Measurements from ENCODE around the gene UNC13A. TPM values are rescaled to one million over a fixed set of nuclear protein-coding genes. Genes with fewer than 3 reads are reported as not detected.

UNC13A gene
- total RNA-seq, 4 donors from 2014 or later: 0.16 TPM; not detected in 3

- DNase-seq (ENCODE audit: low spot score in 2 of 2): no peak
- TF ChIP-seq CTCF (IDR thresholded peaks at IDR 0.05): no peak
- no peak for TF ChIP-seq POLR2AphosphoS5 (IDR thresholded peaks at IDR 0.05)
- no peak for TF ChIP-seq EP300 (IDR thresholded peaks at IDR 0.05)
- no peak for TF ChIP-seq POLR2A (IDR thresholded peaks at IDR 0.05)
- no peak overlapping the region for H3K4me3 ChIP-seq
- WGBS: 27% methylated on average over 3 of the region's 3 CpGs
- H3K27ac ChIP-seq: peak overlapping the region; percentile 59
- H3K4me1 ChIP-seq: peaks cover 9% of the 10 kb centered on the region
- H3K9me3 ChIP-seq: no peaks in the 10 kb centered on the region
- H3K27me3 ChIP-seq: peaks cover 5% of the 10 kb centered on the region
- no peaks in the 10 kb centered on the region for H3K36me3 ChIP-seq
Observed at GRCh38 chr19:17658666-17659065, 29.5 kb downstream of the UNC13A start.

GRCh38 chr19:17658240-17658639 is 29.9 kb downstream of the UNC13A start:
- 96% methylated on average over 6 of the region's 6 CpGs for WGBS
- Histone ChIP-seq H3K9me3 (no peaks in the 10 kb centered on the region), H3K4me3 (no peak overlapping the region), H3K36me3 (no peaks in the 10 kb centered on the region), H3K27me3 (peaks cover 3% of the 10 kb centered on the region), H3K27ac (no peak overlapping the region), H3K4me1 (peaks cover 9% of the 10 kb centered on the region)
- DNase-seq (ENCODE audit: low spot score in 2 of 2): no peak
- no peak for TF ChIP-seq POLR2A (IDR thresholded peaks at IDR 0.05)
- TF ChIP-seq POLR2AphosphoS5 (IDR thresholded peaks at IDR 0.05): no peak
- no peak for TF ChIP-seq EP300 (IDR thresholded peaks at IDR 0.05)
- no peak for TF ChIP-seq CTCF (IDR thresholded peaks at IDR 0.05)

DNA sequence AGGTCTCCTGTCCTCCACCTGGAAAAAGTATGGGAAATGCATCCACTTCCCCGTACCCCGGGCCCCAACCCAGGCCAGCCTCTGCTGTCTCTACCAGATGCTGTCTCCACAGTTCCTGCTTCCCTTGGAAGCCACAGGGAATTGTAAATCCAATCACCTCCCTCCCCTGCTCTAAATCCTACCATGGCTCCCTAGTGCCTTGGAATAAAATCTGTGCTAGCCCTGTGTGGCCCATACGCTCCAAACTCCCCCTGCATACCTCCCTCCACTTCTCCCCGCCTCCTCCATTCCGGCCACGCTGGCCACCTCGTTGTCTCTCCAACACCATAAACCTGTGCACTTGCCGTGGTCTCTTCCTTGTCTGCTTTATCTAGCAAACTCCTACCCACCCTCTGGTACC is 31.2 kb downstream of the UNC13A start:
- no peaks in the 10 kb centered on the region for H3K27me3 ChIP-seq
- peaks cover 9% of the 10 kb centered on the region for H3K4me1 ChIP-seq
- H3K36me3 ChIP-seq: no peaks in the 10 kb centered on the region
- 82% methylated on average over 8 of the region's 8 CpGs for WGBS
- DNase-seq (ENCODE audit: low spot score in 2 of 2): no peak
- no peak for TF ChIP-seq POLR2A (IDR thresholded peaks at IDR 0.05)
- H3K9me3 ChIP-seq: no peaks in the 10 kb centered on the region
- H3K27ac ChIP-seq: no peak overlapping the region
- no peak overlapping the region for H3K4me3 ChIP-seq

DNA sequence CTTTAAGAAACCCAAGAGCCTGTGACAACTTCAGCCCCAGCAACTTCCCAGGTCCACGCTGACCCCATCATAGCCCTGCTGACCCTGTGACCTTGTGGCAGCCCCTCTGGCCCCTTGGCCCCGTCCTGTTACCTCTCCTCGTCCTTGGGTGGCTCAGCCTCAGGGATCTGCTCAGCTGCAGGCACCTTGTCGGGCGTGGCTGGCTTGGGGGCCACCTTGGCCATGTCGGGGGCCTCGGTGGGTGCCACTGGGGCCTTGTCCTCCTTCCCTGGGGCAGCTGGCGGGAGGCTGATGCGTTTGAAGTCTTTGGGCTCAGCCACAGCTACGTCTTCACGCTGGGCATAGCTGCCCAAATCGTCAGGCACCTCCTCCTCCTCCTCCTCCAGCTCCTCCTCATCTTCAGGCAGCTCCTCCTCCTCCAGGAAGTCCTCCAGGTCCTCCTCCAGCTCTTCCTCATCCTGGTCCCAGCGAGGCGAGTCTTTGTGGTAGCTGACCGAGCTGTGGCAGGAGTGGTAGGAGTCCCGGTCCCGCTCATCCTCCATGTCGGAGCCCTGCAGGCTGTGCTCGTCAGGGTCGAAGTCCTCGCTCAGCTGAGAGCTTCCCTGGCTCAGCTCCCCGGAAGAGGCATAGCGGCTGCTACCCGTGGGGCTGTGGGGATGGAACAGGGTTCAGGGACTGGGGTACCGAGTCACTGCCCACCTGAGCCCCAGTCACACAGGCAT is 32.2 kb downstream of the UNC13A start:
- no peaks in the 10 kb centered on the region for H3K27me3 ChIP-seq
- peaks cover 9% of the 10 kb centered on the region for H3K4me1 ChIP-seq
- H3K36me3 ChIP-seq: no peaks in the 10 kb centered on the region
- no peak for DNase-seq (ENCODE audit: low spot score in 2 of 2)
- WGBS: 87% methylated on average over 20 of the region's 25 CpGs
- TF ChIP-seq EP300 (IDR thresholded peaks at IDR 0.05): no peak
- TF ChIP-seq POLR2A (IDR thresholded peaks at IDR 0.05): no peak
- no peak for TF ChIP-seq POLR2AphosphoS5 (IDR thresholded peaks at IDR 0.05)
- TF ChIP-seq CTCF (IDR thresholded peaks at IDR 0.05): no peak
- H3K27ac ChIP-seq: no peak overlapping the region
- H3K9me3 ChIP-seq: no peaks in the 10 kb centered on the region
- no peak overlapping the region for H3K4me3 ChIP-seq

DNA sequence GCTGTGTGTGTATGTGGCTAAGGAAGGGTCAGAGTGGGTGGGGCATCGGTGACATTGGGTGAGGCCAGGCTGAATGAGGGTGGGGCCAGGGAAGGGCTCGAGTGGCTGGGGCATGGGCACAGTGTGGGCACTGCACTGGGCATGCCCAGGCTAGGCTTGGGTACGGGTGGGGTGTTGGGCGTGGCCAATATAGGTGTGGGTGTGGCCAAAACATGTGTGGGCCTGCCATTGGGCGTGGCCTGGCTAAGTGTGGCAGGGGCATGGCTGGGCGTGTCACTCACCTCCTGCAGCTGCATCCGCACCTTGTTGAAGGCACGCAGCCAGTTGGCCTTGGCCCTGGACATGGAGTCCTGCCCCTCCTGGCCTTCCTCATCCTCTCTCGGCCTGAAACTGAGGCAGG is 33.2 kb downstream of the UNC13A start:
- TF ChIP-seq POLR2A (IDR thresholded peaks at IDR 0.05): no peak
- no peak for TF ChIP-seq EP300 (IDR thresholded peaks at IDR 0.05)
- TF ChIP-seq POLR2AphosphoS5 (IDR thresholded peaks at IDR 0.05): no peak
- TF ChIP-seq CTCF (IDR thresholded peaks at IDR 0.05): no peak
- no peak overlapping the region for H3K4me3 ChIP-seq
- DNase-seq (ENCODE audit: low spot score in 2 of 2): no peak
- no peak overlapping the region for H3K27ac ChIP-seq
- no peaks in the 10 kb centered on the region for H3K9me3 ChIP-seq
- H3K36me3 ChIP-seq: no peaks in the 10 kb centered on the region
- no peaks in the 10 kb centered on the region for H3K27me3 ChIP-seq
- H3K4me1 ChIP-seq: peaks cover 9% of the 10 kb centered on the region
- 71% methylated on average over 8 of the region's 9 CpGs for WGBS

GRCh38 chr19:17652627-17653026 is 35.5 kb downstream of the UNC13A start:
- H3K4me3 ChIP-seq: no peak overlapping the region
- no peaks in the 10 kb centered on the region for H3K4me1 ChIP-seq
- H3K27ac ChIP-seq: no peak overlapping the region
- 89% methylated on average over 4 of the region's 4 CpGs for WGBS
- H3K27me3 ChIP-seq: peaks cover 4% of the 10 kb centered on the region
- no peaks in the 10 kb centered on the region for H3K9me3 ChIP-seq
- TF ChIP-seq POLR2A (IDR thresholded peaks at IDR 0.05) (no peak), POLR2AphosphoS5 (IDR thresholded peaks at IDR 0.05) (no peak), EP300 (IDR thresholded peaks at IDR 0.05) (no peak), CTCF (IDR thresholded peaks at IDR 0.05) (no peak)
- no peaks in the 10 kb centered on the region for H3K36me3 ChIP-seq
- DNase-seq (ENCODE audit: low spot score in 2 of 2): no peak

Measured in suprapubic skin (tissue), 4 donors.